Prostate gland (tissue), 2 donors: Measurements from ENCODE around the gene OR5K4.

ENCODE experiments used
- CTCF ChIP-seq, 4 experiments: fragments of 200-600 bp in 2 of 4; fragments of 450-650 bp in 2 of 4; sonication (generic) in 2 of 4; IDR thresholded peaks; 1 replicate in 3 of 4; 2 replicates in 1 of 4; pipeline ENCODE4 v1.5.1; 2016 to 2019; ENCODE audit warnings: antibody characterized with exemption in 4 of 4, mild to moderate bottlenecking in 2 of 4, moderate library complexity in 2 of 4
- POLR2A ChIP-seq: fragments of 450-650 bp; IDR thresholded peaks from one replicate; pipeline ENCODE4 v1.6.1; 2016; ENCODE audit warnings: antibody characterized with exemption, mild to moderate bottlenecking
- POLR2AphosphoS5 ChIP-seq: sonication (generic); formaldehyde crosslinking; IDR thresholded peaks from one replicate; pipeline ENCODE4 v1.6.1; 2017; ENCODE audit warnings: antibody characterized with exemption

GRCh38 chr3:98404010-98404409 is 50.4 kb downstream of the OR5K4 start:
- TF ChIP-seq POLR2AphosphoS5, result no peak
- TF ChIP-seq CTCF (IDR thresholded peaks at IDR 0.05), result no peak
- no peak for TF ChIP-seq POLR2A
